GM12878 (cell line): ENCODE measurements around the gene RPL10A. TPM values are rescaled to one million over a fixed set of nuclear protein-coding genes. Genes with fewer than 3 reads are reported as not detected.

ENCODE experiments used
- ATAC-seq: fragments of 200-7000 bp; cut with Tn5 transposase; 3 replicates; pipeline ENCODE4 v1.9.1; 2020; ENCODE audit warnings: mild to moderate bottlenecking, moderate library complexity
- BruUV-seq: library from RNA; stranded (reverse); fragments of 400-500 nt; replicated peaks from 2 replicates; lab custom pipeline; 2021; lab: Mats Ljungman, UMichigan
- CTCF ChIA-PET: fragments of 300-600 bp; sonication (Branson Sonifier 250); formaldehyde crosslinking; extraction: SDS; loops from one replicate; lab custom pipeline; 2021; ENCODE audit warnings: inconsistent platforms; lab: Yijun Ruan, JAX
- POLR2A ChIA-PET: fragments of 350-600 bp; formaldehyde crosslinking; extraction: SDS; loops from one replicate; lab custom pipeline; 2021; ENCODE audit warnings: inconsistent platforms; lab: Charles Lee
- RAD21 ChIA-PET: fragments of 300-600 bp; sonication (Branson Sonifier 250); formaldehyde crosslinking; loops from one replicate; lab custom pipeline; 2023; ENCODE audit warnings: antibody characterized with exemption; ENCODE audit not compliant: unreplicated experiment; lab: Charles Lee
- SMC1A ChIA-PET: fragments of 300-600 bp; sonication (Branson Sonifier 250); formaldehyde crosslinking; loops from one replicate; lab custom pipeline; 2023; ENCODE audit not compliant: unreplicated experiment, uncharacterized antibody; lab: Charles Lee
- DNase-seq: peaks from one replicate; pipeline ENCODE4 v3.0.0-alpha.2; 2011; ENCODE audit warnings: low read depth, low spot score
- FAIRE-seq: peaks from 3 replicates; lab custom pipeline; 2011; peaks lifted over from hg19 to GRCh38; lab: Jason Lieb, UNC
- H2AFZ ChIP-seq: 2 replicates; pipeline ENCODE4 v1.6.0; 2011; ENCODE audit warnings: low read depth, low read length, control low read depth; ENCODE audit not compliant: control insufficient read depth
- H3K27ac ChIP-seq: 2 replicates; pipeline ENCODE4 v1.5.1; 2011; ENCODE audit warnings: control low read depth; ENCODE audit not compliant: control insufficient read depth, insufficient read depth
- H3K27me3 ChIP-seq, 2 experiments: replicated peaks in 1 of 2; 2 replicates each; pipeline versions ENCODE4 v1.6.0 to v1.6.1; 2011; ENCODE audit warnings: low read length in 1 of 2; ENCODE audit not compliant: control insufficient read depth in 2 of 2, insufficient read depth in 2 of 2
- H3K36me3 ChIP-seq, 2 experiments: 2 replicates each; pipeline ENCODE4 v1.5.1; 2011; ENCODE audit warnings: low read length in 1 of 2; ENCODE audit not compliant: control insufficient read depth in 2 of 2, insufficient read depth in 2 of 2
- H3K4me1 ChIP-seq: 2 replicates; pipeline ENCODE4 v1.6.1; 2011; ENCODE audit warnings: mild to moderate bottlenecking, low read length, moderate library complexity, mixed read lengths; ENCODE audit not compliant: control insufficient read depth, insufficient read depth
- H3K4me2 ChIP-seq: 2 replicates; pipeline ENCODE4 v1.6.0; 2011; ENCODE audit warnings: control low read depth; ENCODE audit not compliant: control insufficient read depth, insufficient read depth
- H3K4me3 ChIP-seq: fragments of 200-600 bp; sonication (generic); 2 replicates; pipeline ENCODE4 v1.5.1; 2016
- H3K79me2 ChIP-seq: 2 replicates; pipeline ENCODE4 v1.6.0; 2011; ENCODE audit warnings: low read length; ENCODE audit not compliant: control insufficient read depth, insufficient read depth
- H3K9ac ChIP-seq: 2 replicates; pipeline ENCODE4 v1.8.0; 2011; ENCODE audit warnings: low read length, control low read depth, mixed read lengths; ENCODE audit not compliant: control insufficient read depth, insufficient read depth
- H3K9me3 ChIP-seq: replicated peaks from 3 replicates; pipeline ENCODE4 v1.5.1; 2011; ENCODE audit warnings: mild to moderate bottlenecking, low read length; ENCODE audit not compliant: control insufficient read depth, insufficient read depth
- H4K20me1 ChIP-seq: 2 replicates; pipeline ENCODE4 v1.6.0; 2011; ENCODE audit not compliant: control insufficient read depth, insufficient read depth
- ASH2L ChIP-seq: fragments of 300-600, 200-600 bp; sonication (generic); IDR thresholded peaks from 2 replicates; pipeline ENCODE4 v1.6.1; 2017; ENCODE audit warnings: low read depth, mild to moderate bottlenecking, borderline replicate concordance
- BCL11A ChIP-seq: IDR thresholded peaks from 2 replicates; pipeline ENCODE4 v1.6.1; 2011; ENCODE audit warnings: low read depth, low read length
- BMI1 ChIP-seq: fragments of 450-650 bp; IDR thresholded peaks from 2 replicates; pipeline ENCODE4 v1.6.1; 2016; ENCODE audit warnings: mild to moderate bottlenecking, moderate library complexity, borderline replicate concordance
- BRCA1 ChIP-seq: IDR thresholded peaks from 2 replicates; pipeline ENCODE4 v1.6.1; 2011; ENCODE audit warnings: low read depth, low read length, improper control_type of control experiment
- CREM ChIP-seq: IDR thresholded peaks from 2 replicates; pipeline ENCODE4 v1.6.1; 2014; ENCODE audit warnings: antibody characterized with exemption, low read depth
- ESRRA ChIP-seq: IDR thresholded peaks from 2 replicates; pipeline ENCODE4 v1.6.1; 2012; ENCODE audit warnings: mild to moderate bottlenecking, low read length, improper control_type of control experiment
- GABPA ChIP-seq: IDR thresholded peaks from 2 replicates; pipeline ENCODE4 v1.6.1; 2014; ENCODE audit warnings: antibody characterized with exemption, low read depth, mild to moderate bottlenecking, inconsistent platforms
- KAT2A ChIP-seq: conservative IDR thresholded peaks from 2 replicates; pipeline ENCODE4 v1.6.1; 2011; ENCODE audit warnings: low read depth, low read length; ENCODE audit not compliant: control insufficient read depth
- MTA2 ChIP-seq: fragments of 450-650 bp; IDR thresholded peaks from 2 replicates; pipeline ENCODE4 v1.6.1; 2016; ENCODE audit warnings: low read depth, mild to moderate bottlenecking, moderate library complexity
- NFYA ChIP-seq: IDR thresholded peaks from 2 replicates; pipeline ENCODE4 v1.6.1; 2011; ENCODE audit warnings: low read depth, mild to moderate bottlenecking, low read length, improper control_type of control experiment, borderline replicate concordance
- NR2C2 ChIP-seq: IDR thresholded peaks from 2 replicates; pipeline ENCODE4 v1.6.1; 2011; ENCODE audit warnings: borderline replicate concordance, low read depth; ENCODE audit not compliant: control insufficient read depth, insufficient read length
- NRF1 ChIP-seq: conservative IDR thresholded peaks from 2 replicates; pipeline ENCODE4 v1.6.1; 2011; ENCODE audit warnings: mild to moderate bottlenecking, low read depth, low read length, improper control_type of control experiment
- SMARCA5 ChIP-seq: fragments of 450-650 bp; IDR thresholded peaks from 2 replicates; pipeline ENCODE4 v1.6.1; 2017; ENCODE audit warnings: mild to moderate bottlenecking
- SMC3 ChIP-seq: IDR thresholded peaks from 2 replicates; pipeline ENCODE4 v1.6.1; 2011; ENCODE audit warnings: low read length, improper control_type of control experiment, borderline replicate concordance
- SPI1 ChIP-seq: IDR thresholded peaks from 2 replicates; pipeline ENCODE4 v1.6.1; 2011; ENCODE audit warnings: low read depth, mild to moderate bottlenecking, low read length, moderate library complexity, borderline replicate concordance; ENCODE audit not compliant: insufficient read depth
- TBL1XR1 ChIP-seq: IDR thresholded peaks from 2 replicates; pipeline ENCODE4 v1.6.1; 2012; ENCODE audit warnings: low read depth, low read length, improper control_type of control experiment
- ZZZ3 ChIP-seq: IDR thresholded peaks from 2 replicates; pipeline ENCODE4 v1.6.1; 2011; ENCODE audit warnings: low read depth; ENCODE audit not compliant: control insufficient read depth, insufficient read length
- WGBS: methylation state at CpG from one replicate; pipeline ENCODE4 v1.1.6; 2016; ENCODE audit warnings: low lambda C conversion rate; ENCODE audit not compliant: insufficient replicate concordance, insufficient coverage; ENCODE audit errors: missing lambda C conversion rate; 5-methylcytosine and 5-hydroxymethylcytosine counted together
- in situ Hi-C: fragments of 300-500 bp; cut with MboI; formaldehyde crosslinking; loops from 9 replicates; pipeline ENCODE4 v1.14.3; 2018; ENCODE audit warnings: mixed read lengths
- intact Hi-C: fragments of 100-400 bp; cut with micrococcal nuclease; formaldehyde crosslinking; loops from one replicate; pipeline ENCODE4 v1.14.2; 2022; ENCODE audit not compliant: unreplicated experiment
- polyA plus RNA-seq, 11 experiments: library from polyadenylated mRNA; depleted of rRNA in 4 of 11; unstranded in 6 of 11; stranded (reverse) in 5 of 11; fragments of >200 nt; fragmentation: Nextera tagmentation in 4 of 11; fragmentation: Illumina TruSeq in 1 of 11; extraction: Ambion mirVana in 4 of 11; extraction: Trizol in 1 of 11; gene quantifications; 1 replicate in 1 of 11; 2 replicates in 10 of 11; pipeline versions ENCODE4 v1.2.1 to v1.2.3, GENCODE V29; 2011 to 2016; ENCODE audit warnings: inconsistent platforms in 2 of 11, missing spikeins in 2 of 11, low read depth in 1 of 11
- total RNA-seq, 4 experiments: library from RNA; depleted of rRNA in 3 of 4; stranded (reverse); fragments of >200 nt in 3 of 4; fragmentation: Illumina TruSeq in 1 of 4; extraction: Trizol in 1 of 4; gene quantifications; 2 replicates each; pipeline versions ENCODE4 v1.2.1 to v1.2.3, GENCODE V29; 2013 to 2021

Gene RPL10A
- total and polyA plus RNA-seq, 10 of the 15 experiments (the other 5 are each of a cell fraction or from before 2014, with no cell fraction given): 833 to 4,029 (median 2,795) TPM

GRCh38 chr6:35511562-35511941 is 43.4 kb downstream of the RPL10A start:
- H3K4me2 ChIP-seq: no peak overlapping the region
- H3K36me3 ChIP-seq: no peaks in the 10 kb centered on the region
- RAD21 ChIA-PET: no interaction called here
- peaks cover 6% of the 10 kb centered on the region; the same call in 1 of the 2 replicates for H3K4me1 ChIP-seq
- no peak overlapping the region for H3K9ac ChIP-seq
- WGBS: 14% methylated on average over 24 of the region's 32 CpGs
- ATAC-seq: no peak
- no TSS peak for BruUV-seq
- H3K9me3 ChIP-seq: no peaks in the 10 kb centered on the region
- in situ Hi-C loops: no loop called here
- no peak for FAIRE-seq
- TF ChIP-seq BMI1 (no peak), GABPA (no peak), MTA2 (no peak), BCL11A (no peak), NFYA (no peak), ZZZ3 (no peak), NRF1 (no peak), KAT2A (no peak), TBL1XR1 (no peak), NR2C2 (no peak), CREM (no peak), ASH2L (no peak), SPI1 (no peak), BRCA1 (no peak), ESRRA (no peak), SMC3 (no peak), SMARCA5 (no peak)
- intact Hi-C loops: no loop called here
- no peak for DNase-seq
- H3K27me3 ChIP-seq: peaks cover 2 to 6% of the 10 kb centered on the region in 2 experiments; a peak in 1 of 4 replicates
- no peak overlapping the region for H3K4me3 ChIP-seq
- SMC1A ChIA-PET: no interaction called here
- H3K79me2 ChIP-seq: no peaks in the 10 kb centered on the region
- H2AFZ ChIP-seq: no peak overlapping the region
- CTCF ChIA-PET: no interaction called here
- H4K20me1 ChIP-seq: no peaks in the 10 kb centered on the region
- H3K27ac ChIP-seq: no peak overlapping the region
- POLR2A ChIA-PET: no interaction called here
